ENCODE results near the gene FNTB. TPM values are rescaled to one million over a fixed set of nuclear protein-coding genes. Genes with fewer than 3 reads are reported as not detected.

Gene FNTB

GRCh38 chr14:65109357-65109756 lies 122.7 kb downstream of the FNTB start:
- H3K4me3 ChIP-seq (replicated peaks; ENCODE audit: insufficient read depth, low read length) = no peak overlapping the region
- H3K27me3 ChIP-seq (ENCODE audit: insufficient read depth, poor library complexity, severe bottlenecking) = no peaks in the 10 kb centered on the region
- TF ChIP-seq GABPA (IDR thresholded peaks at IDR 0.05; ENCODE audit: low read depth) (no peak), POLR2AphosphoS5 (IDR thresholded peaks at IDR 0.05; ENCODE audit: low read depth) (no peak), REST (IDR thresholded peaks at IDR 0.05; ENCODE audit: insufficient replicate concordance, low read depth) (no peak), SPI1 (IDR thresholded peaks at IDR 0.05; ENCODE audit: borderline replicate concordance, low read depth) (no peak), CTCF (IDR thresholded peaks at IDR 0.05; ENCODE audit: insufficient read depth, low read length) (no peak)
- H3K27ac ChIP-seq (replicated peaks) = no peak overlapping the region
- DNase-seq (ENCODE audit: low read depth in 1 of 2, low spot score in 1 of 2) = no peak

GRCh38 chr14:65110525-65110924 lies 123.8 kb downstream of the FNTB start:
- Histone ChIP-seq H3K27me3 (ENCODE audit: insufficient read depth, poor library complexity, severe bottlenecking) (no peaks in the 10 kb centered on the region), H3K4me3 (replicated peaks; ENCODE audit: insufficient read depth, low read length) (no peak overlapping the region), H3K27ac (replicated peaks) (no peak overlapping the region)
- DNase-seq (ENCODE audit: low read depth in 1 of 2, low spot score in 1 of 2) = no peak
- TF ChIP-seq POLR2AphosphoS5 (IDR thresholded peaks at IDR 0.05; ENCODE audit: low read depth) (no peak), SPI1 (IDR thresholded peaks at IDR 0.05; ENCODE audit: borderline replicate concordance, low read depth) (no peak), GABPA (IDR thresholded peaks at IDR 0.05; ENCODE audit: low read depth) (no peak), REST (IDR thresholded peaks at IDR 0.05; ENCODE audit: insufficient replicate concordance, low read depth) (no peak), CTCF (IDR thresholded peaks at IDR 0.05; ENCODE audit: insufficient read depth, low read length) (no peak)

Small RNA genes lying within 50 kb of the gene (microRNA-seq; reads per million reads assigned to microRNA genes)
- not detected for gene MIR4706

Data from HL-60 (cell line).